Liver (tissue), 9 donors: ENCODE data around the gene SESTD1. TPM values are rescaled to one million over a fixed set of nuclear protein-coding genes. Genes with fewer than 3 reads are reported as not detected.
A peak's percentile ranks its signal among the peaks of the same experiment; 100 is the strongest.

Experiments used
- DNase-seq: peaks from one replicate; pipeline ENCODE4 v3.0.0-alpha.2; 2017; ENCODE audit warnings: low spot score
- H3K27ac ChIP-seq, 2 donors: one replicate each; pipeline ENCODE4 v1.7.0; 2013; ENCODE audit warnings: inconsistent platforms in 2 of 2, low read length in 2 of 2, control low read depth in 1 of 2, low read depth in 1 of 2, mild to moderate bottlenecking in 1 of 2
- H3K27me3 ChIP-seq, 4 donors: one replicate each; pipeline versions ENCODE4 v1.6.1 to v1.7.0; 2013; ENCODE audit warnings: low read length in 3 of 4, inconsistent platforms in 1 of 4, mild to moderate bottlenecking in 1 of 4, moderate library complexity in 1 of 4; ENCODE audit not compliant: control insufficient read depth in 4 of 4, insufficient read depth in 4 of 4
- H3K36me3 ChIP-seq, 4 donors: one replicate each; pipeline versions ENCODE4 v1.6.1 to v1.7.0; 2013; ENCODE audit warnings: low read length in 3 of 4, mild to moderate bottlenecking in 3 of 4, low read depth in 1 of 4, moderate library complexity in 1 of 4; ENCODE audit not compliant: control insufficient read depth in 4 of 4, insufficient read depth in 3 of 4
- H3K4me1 ChIP-seq, 4 donors: one replicate each; pipeline versions ENCODE4 v1.6.1 to v1.7.0; 2013; ENCODE audit warnings: low read length in 3 of 4, mild to moderate bottlenecking in 3 of 4, moderate library complexity in 1 of 4; ENCODE audit not compliant: control insufficient read depth in 4 of 4, insufficient read depth in 4 of 4
- H3K4me3 ChIP-seq, 3 donors: one replicate each; pipeline versions ENCODE4 v1.6.1 to v1.7.0; 2013; ENCODE audit warnings: low read length in 3 of 3, control low read depth in 1 of 3, low read depth in 1 of 3, mild to moderate bottlenecking in 1 of 3
- H3K9ac ChIP-seq, 2 donors: one replicate each; pipeline ENCODE4 v1.7.0; 2013; ENCODE audit warnings: low read length in 2 of 2, mild to moderate bottlenecking in 2 of 2, moderate library complexity in 2 of 2, control low read depth in 1 of 2, low read depth in 1 of 2
- H3K9me3 ChIP-seq, 4 donors: one replicate each; pipeline versions ENCODE4 v1.6.1 to v1.7.0; 2013; ENCODE audit warnings: low read length in 3 of 4; ENCODE audit not compliant: control insufficient read depth in 4 of 4
- EGR1 ChIP-seq, 2 donors: IDR thresholded peaks; 2 replicates each; pipeline ENCODE4 v1.6.1; 2016 to 2018; ENCODE audit warnings: antibody characterized with exemption in 2 of 2, low read depth in 2 of 2
- FOXA1 ChIP-seq: IDR thresholded peaks from 2 replicates; pipeline ENCODE4 v1.6.1; 2016; ENCODE audit warnings: antibody characterized with exemption
- FOXA2 ChIP-seq: IDR thresholded peaks from 2 replicates; pipeline ENCODE4 v1.6.1; 2016; ENCODE audit warnings: antibody characterized with exemption
- JUND ChIP-seq, 2 donors: IDR thresholded peaks; 2 replicates each; pipeline ENCODE4 v1.6.1; 2016; ENCODE audit warnings: antibody characterized with exemption in 2 of 2
- NR2F2 ChIP-seq: IDR thresholded peaks from 2 replicates; pipeline ENCODE4 v1.6.1; 2016; ENCODE audit warnings: antibody characterized with exemption
- RAD21 ChIP-seq, 2 donors: IDR thresholded peaks; 2 replicates each; pipeline ENCODE4 v1.6.1; 2016; ENCODE audit warnings: antibody characterized with exemption in 2 of 2, mild to moderate bottlenecking in 2 of 2
- RXRA ChIP-seq, 2 donors: IDR thresholded peaks; 2 replicates each; pipeline ENCODE4 v1.6.1; 2017 to 2018; ENCODE audit warnings: antibody characterized with exemption in 2 of 2, mild to moderate bottlenecking in 1 of 2
- SP1 ChIP-seq: IDR thresholded peaks from 2 replicates; pipeline ENCODE4 v1.6.1; 2018; ENCODE audit warnings: antibody characterized with exemption, mild to moderate bottlenecking
- YY1 ChIP-seq: IDR thresholded peaks from 2 replicates; pipeline ENCODE4 v1.6.1; 2016; ENCODE audit warnings: antibody characterized with exemption, mild to moderate bottlenecking
- WGBS: extraction: QIAGEN DNeasy Blood & Tissue Kit; methylation state at CpG from one replicate; pipeline ENCODE4 v1.1.7; 2013; 5-methylcytosine and 5-hydroxymethylcytosine counted together
- polyA plus RNA-seq, 2 donors: library from polyadenylated mRNA; stranded (reverse) in 1 of 2; unstranded in 1 of 2; fragments of 200-250 nt in 1 of 2; fragments of >200 nt in 1 of 2; fragmentation: Nextera tagmentation in 1 of 2; extraction: Ambion mirVana in 1 of 2; gene quantifications; one replicate each; pipeline versions ENCODE4 v1.2.1 to v1.2.3, GENCODE V29; 2013 to 2015
- total RNA-seq, 2 donors: library from RNA; depleted of rRNA; stranded (reverse); fragments of >200 nt; gene quantifications; one replicate each; pipeline ENCODE4 v1.2.3, GENCODE V29; 2014
- TF ChIP-seq, protein P1 (sequence below): fragments of 150-350 bp; IDR thresholded peaks from 2 replicates; pipeline ENCODE4 v1.5.1; 2017; ENCODE audit warnings: improper control_type of control experiment, low read depth, low read length; ENCODE audit not compliant: missing input control
- TF ChIP-seq, protein P2 (sequence below): IDR thresholded peaks from 2 replicates; pipeline ENCODE4 v1.6.1; 2016; ENCODE audit warnings: antibody characterized with exemption
- TF ChIP-seq, protein P3 (sequence below): IDR thresholded peaks from 2 replicates; pipeline ENCODE4 v1.6.1; 2016; ENCODE audit warnings: antibody characterized with exemption
- TF ChIP-seq, protein P4 (sequence below): IDR thresholded peaks from 2 replicates; pipeline ENCODE4 v1.6.1; 2016; ENCODE audit warnings: antibody characterized with exemption, mild to moderate bottlenecking
- TF ChIP-seq, protein P5 (sequence below): IDR thresholded peaks from 2 replicates; pipeline ENCODE4 v1.6.1; 2016; ENCODE audit warnings: antibody characterized with exemption
- donor health status: healthy.
- donor health status: healthy.
- donor health status: healthy.
- donor health status: healthy.
- donor health status: healthy.

The SESTD1 gene
- total and polyA plus RNA-seq, 4 donors, result 6.3 to 10.1 (median 7.4) TPM

DNA sequence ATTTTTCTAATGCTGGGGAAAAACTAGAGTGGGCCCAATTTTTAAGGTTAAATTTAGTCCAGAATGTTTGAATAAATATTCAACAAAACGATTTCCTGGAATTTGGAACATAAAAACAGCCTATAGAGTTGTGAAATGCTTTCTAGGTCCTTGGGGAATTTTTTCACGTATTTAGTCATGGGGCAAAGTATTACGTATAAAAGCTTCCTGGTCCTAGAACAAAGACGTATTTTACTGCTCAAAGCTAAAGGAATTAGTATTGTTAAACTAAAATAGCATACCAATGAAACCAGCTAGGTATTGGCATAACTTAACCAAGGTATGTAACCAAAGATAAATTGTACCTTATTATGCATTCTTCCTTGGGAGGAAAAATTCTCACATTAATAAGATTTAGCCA is 1.6 kb downstream of the SESTD1 start:
- Histone ChIP-seq H3K27me3 (no peaks in the 10 kb centered on the region), H3K9ac (peak overlapping the region; percentile 64 to 83), H3K4me3 (peak overlapping the region in 2 of 3 donors; percentile 89 to 99), H3K36me3 (no peaks in the 10 kb centered on the region), H3K27ac (no peak overlapping the region), H3K4me1 (peaks cover 2 to 12% (median 7%) of the 10 kb centered on the region in 4 donors), H3K9me3 (no peaks in the 10 kb centered on the region)
- WGBS, result 43% methylated on average over 4 of the region's 4 CpGs
- DNase-seq, result no peak
- TF ChIP-seq EGR1 (IDR thresholded peaks at IDR 0.05; ENCODE audit: low read depth in 2 of 2) (no peak), YY1 (no peak)

DNA sequence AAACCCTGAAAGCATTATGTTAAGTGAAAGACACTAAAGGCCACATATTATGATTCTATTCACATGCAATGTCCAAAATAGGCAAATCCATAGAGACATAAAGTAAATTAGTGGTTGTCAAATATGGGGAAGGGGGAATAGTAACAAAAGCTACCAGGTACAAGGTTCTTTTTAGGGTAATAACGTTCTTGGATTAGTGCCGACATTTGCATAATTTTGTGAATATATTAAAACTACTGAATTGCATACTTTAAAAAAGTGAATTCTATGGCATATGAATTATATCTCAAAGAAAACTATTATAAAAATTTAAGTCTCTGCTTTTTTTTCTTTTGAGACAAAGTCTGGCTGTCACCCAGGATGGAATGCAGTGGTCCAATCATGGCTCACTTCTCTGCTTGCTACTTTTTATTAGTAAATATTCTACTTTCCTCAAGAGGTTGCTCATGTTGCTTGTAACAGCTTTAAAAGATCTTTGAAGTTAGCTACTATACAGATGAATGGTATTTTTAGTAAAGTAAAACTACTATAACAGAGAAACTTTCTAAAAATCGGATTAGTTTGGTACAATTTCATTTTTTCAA is 2.5 kb downstream of the SESTD1 start:
- Histone ChIP-seq H3K27me3 (no peaks in the 10 kb centered on the region), H3K27ac (no peak overlapping the region), H3K9ac (no peak overlapping the region), H3K36me3 (no peaks in the 10 kb centered on the region), H3K9me3 (no peaks in the 10 kb centered on the region), H3K4me1 (peaks cover 2 to 12% (median 7%) of the 10 kb centered on the region in 4 donors), H3K4me3 (no peak overlapping the region)
- TF ChIP-seq SP1, result no peak
- no peak for TF ChIP-seq RXRA (IDR thresholded peaks at IDR 0.05)
- TF ChIP-seq, protein P1, sequence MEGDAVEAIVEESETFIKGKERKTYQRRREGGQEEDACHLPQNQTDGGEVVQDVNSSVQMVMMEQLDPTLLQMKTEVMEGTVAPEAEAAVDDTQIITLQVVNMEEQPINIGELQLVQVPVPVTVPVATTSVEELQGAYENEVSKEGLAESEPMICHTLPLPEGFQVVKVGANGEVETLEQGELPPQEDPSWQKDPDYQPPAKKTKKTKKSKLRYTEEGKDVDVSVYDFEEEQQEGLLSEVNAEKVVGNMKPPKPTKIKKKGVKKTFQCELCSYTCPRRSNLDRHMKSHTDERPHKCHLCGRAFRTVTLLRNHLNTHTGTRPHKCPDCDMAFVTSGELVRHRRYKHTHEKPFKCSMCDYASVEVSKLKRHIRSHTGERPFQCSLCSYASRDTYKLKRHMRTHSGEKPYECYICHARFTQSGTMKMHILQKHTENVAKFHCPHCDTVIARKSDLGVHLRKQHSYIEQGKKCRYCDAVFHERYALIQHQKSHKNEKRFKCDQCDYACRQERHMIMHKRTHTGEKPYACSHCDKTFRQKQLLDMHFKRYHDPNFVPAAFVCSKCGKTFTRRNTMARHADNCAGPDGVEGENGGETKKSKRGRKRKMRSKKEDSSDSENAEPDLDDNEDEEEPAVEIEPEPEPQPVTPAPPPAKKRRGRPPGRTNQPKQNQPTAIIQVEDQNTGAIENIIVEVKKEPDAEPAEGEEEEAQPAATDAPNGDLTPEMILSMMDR, result no peak
- no peak for TF ChIP-seq NR2F2
- TF ChIP-seq YY1, result no peak
- TF ChIP-seq, protein P2, sequence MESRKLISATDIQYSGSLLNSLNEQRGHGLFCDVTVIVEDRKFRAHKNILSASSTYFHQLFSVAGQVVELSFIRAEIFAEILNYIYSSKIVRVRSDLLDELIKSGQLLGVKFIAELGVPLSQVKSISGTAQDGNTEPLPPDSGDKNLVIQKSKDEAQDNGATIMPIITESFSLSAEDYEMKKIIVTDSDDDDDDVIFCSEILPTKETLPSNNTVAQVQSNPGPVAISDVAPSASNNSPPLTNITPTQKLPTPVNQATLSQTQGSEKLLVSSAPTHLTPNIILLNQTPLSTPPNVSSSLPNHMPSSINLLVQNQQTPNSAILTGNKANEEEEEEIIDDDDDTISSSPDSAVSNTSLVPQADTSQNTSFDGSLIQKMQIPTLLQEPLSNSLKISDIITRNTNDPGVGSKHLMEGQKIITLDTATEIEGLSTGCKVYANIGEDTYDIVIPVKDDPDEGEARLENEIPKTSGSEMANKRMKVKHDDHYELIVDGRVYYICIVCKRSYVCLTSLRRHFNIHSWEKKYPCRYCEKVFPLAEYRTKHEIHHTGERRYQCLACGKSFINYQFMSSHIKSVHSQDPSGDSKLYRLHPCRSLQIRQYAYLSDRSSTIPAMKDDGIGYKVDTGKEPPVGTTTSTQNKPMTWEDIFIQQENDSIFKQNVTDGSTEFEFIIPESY, result no peak
- TF ChIP-seq FOXA2, result no peak
- TF ChIP-seq, protein P3, sequence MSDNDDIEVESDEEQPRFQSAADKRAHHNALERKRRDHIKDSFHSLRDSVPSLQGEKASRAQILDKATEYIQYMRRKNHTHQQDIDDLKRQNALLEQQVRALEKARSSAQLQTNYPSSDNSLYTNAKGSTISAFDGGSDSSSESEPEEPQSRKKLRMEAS, result no peak
- TF ChIP-seq FOXA1, result no peak
- TF ChIP-seq, protein P4, sequence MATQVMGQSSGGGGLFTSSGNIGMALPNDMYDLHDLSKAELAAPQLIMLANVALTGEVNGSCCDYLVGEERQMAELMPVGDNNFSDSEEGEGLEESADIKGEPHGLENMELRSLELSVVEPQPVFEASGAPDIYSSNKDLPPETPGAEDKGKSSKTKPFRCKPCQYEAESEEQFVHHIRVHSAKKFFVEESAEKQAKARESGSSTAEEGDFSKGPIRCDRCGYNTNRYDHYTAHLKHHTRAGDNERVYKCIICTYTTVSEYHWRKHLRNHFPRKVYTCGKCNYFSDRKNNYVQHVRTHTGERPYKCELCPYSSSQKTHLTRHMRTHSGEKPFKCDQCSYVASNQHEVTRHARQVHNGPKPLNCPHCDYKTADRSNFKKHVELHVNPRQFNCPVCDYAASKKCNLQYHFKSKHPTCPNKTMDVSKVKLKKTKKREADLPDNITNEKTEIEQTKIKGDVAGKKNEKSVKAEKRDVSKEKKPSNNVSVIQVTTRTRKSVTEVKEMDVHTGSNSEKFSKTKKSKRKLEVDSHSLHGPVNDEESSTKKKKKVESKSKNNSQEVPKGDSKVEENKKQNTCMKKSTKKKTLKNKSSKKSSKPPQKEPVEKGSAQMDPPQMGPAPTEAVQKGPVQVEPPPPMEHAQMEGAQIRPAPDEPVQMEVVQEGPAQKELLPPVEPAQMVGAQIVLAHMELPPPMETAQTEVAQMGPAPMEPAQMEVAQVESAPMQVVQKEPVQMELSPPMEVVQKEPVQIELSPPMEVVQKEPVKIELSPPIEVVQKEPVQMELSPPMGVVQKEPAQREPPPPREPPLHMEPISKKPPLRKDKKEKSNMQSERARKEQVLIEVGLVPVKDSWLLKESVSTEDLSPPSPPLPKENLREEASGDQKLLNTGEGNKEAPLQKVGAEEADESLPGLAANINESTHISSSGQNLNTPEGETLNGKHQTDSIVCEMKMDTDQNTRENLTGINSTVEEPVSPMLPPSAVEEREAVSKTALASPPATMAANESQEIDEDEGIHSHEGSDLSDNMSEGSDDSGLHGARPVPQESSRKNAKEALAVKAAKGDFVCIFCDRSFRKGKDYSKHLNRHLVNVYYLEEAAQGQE, result no peak
- no peak for TF ChIP-seq JUND (IDR thresholded peaks at IDR 0.05)
- TF ChIP-seq, protein P5, sequence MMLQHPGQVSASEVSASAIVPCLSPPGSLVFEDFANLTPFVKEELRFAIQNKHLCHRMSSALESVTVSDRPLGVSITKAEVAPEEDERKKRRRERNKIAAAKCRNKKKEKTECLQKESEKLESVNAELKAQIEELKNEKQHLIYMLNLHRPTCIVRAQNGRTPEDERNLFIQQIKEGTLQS, result no peak
- TF ChIP-seq EGR1 (IDR thresholded peaks at IDR 0.05; ENCODE audit: low read depth in 2 of 2), result no peak
- no peak for TF ChIP-seq RAD21 (IDR thresholded peaks at IDR 0.05)
- DNase-seq, result no peak
- WGBS, result 95% methylated on average over 3 of the region's 3 CpGs
